GM18498 (cell line): Measurements from ENCODE around the gene PMPCB.
A peak's percentile ranks its signal among the peaks of the same experiment; 100 is the strongest.

Source experiments
- ATAC-seq: cut with Tn5 transposase; IDR thresholded peaks from one replicate; pipeline ENCODE4 v1.9.1; 2021; ENCODE audit warnings: mild to moderate bottlenecking, moderate library complexity; ENCODE audit not compliant: unreplicated experiment

PMPCB gene

DNA sequence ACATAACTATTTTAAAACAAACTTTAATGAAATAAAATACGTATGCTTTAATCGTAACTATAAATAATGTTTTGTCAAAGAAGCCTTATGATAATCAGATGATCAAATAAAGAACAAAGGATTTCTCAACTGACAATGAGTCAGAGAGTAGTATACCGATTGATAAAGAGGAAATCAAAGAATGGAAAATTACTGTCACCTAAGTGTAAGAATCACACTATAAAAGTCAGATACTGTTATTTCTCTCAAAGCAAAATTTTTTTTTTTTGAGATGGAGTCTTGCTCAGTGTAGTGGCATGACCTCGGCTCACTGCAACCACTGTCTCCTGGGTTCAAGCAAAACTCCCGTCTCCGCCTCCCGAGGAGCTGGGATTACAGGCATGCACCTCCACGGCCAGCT is 28.5 kb downstream of the PMPCB start:
- ATAC-seq = no peak

DNA sequence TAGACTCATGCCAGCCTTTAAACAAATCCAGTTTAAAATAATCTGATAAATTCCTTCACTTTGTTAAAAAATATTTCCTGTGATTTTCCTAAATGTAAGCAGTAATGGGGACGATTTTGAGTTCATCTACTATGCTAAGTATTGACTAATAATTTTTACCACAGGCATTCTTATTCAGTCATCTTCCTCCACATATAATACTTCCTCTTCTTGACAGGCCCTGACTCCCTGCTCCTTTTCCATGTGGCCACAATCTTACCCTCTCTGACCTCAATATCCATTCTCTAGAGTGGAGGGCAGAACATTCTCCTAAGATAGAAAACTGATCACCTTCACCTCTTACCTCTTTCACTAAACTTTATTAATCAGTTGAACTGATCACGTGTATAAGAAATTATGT is 39.5 kb downstream of the PMPCB start:
- no peak for ATAC-seq

DNA sequence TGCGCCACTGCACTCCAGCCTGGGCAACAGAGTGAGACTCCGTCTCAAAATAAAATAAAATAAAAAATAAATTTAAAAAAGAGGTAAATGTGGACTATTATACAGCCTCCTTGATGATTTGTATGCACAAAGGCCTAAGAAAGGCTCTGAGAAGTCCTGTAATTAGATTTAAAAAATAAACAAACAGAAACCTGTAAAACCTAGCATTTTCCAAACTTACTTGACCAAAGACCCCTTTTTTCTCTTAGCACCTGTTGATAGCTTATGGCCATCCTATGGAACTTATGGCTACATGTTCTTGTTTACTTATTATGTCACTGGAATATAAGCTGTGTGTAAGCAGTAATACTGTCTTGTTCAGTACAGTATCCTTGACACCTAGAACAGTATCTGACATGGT is 41.6 kb downstream of the PMPCB start:
- ATAC-seq = no peak

DNA sequence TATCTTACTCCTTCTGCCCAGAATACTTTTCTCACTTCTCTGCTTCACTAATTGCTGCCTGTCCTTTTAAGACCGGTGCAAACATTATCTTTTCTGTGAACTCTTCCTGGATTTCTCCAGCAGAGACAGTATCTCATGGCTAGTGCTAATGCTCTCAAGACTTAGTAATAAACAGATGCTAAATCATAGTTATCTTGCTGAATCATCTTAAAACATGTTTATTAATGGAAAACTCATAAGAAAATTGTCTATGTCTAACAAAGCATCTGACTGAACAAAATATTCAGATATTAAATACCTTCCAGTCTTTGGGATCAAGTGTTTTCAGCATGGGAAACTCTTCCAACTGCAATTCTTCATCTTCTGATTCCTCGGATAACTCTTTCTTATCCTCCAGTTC is 44.2 kb downstream of the PMPCB start:
- ATAC-seq = no peak

DNA sequence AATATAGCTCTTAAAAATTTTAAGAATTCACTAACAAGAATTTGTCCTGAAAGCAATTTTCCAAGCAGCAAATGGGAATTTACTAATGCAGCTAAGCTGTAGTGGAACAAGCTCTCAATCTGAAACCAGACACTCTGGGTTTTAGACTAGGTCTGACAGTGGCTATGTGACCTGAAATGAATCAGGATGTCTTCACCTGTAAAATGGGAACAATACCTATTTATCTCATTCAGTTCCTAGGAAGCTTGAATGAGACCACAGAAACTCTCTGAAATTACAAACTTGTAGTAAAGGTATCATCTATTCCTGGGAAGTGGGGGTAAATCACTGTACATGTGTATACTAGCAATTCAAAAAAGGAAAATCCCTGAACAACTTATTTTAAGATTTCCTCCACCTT is 46.1 kb downstream of the PMPCB start:
- ATAC-seq = no peak

DNA sequence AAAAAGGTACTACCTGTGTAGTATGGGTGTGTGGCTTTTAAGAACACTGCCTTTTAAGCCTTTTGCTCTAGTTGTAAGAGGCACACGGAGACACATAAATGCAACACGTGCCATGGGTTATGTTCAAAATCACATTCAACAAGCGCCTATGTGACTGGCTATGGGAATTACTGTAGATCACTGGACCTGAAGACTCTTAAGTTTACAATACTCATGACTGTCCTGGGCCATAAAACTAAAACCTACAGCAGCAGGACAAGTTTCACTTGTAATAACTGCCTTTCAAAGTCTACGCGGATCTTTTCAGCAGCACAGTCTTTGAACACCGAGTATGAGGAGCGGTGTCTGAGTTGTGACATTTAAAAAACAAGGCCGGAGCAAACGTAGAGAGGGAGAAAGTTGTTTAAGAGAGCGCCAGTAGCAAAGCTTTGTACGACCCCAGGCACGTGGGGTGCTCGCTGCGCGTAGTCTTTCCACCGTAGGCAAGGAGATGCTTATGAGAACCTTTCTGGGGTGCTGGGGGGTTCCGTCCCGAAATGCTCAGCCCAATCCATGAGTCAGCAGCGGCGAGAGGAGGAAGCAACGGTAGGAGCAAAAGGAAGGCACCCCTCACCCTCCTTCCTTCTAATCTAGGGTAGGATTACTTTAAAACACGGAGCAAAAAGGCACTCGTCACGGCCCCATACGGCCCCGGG is 46.7 kb downstream of the PMPCB start:
- peak; percentile 11 for ATAC-seq

DNA sequence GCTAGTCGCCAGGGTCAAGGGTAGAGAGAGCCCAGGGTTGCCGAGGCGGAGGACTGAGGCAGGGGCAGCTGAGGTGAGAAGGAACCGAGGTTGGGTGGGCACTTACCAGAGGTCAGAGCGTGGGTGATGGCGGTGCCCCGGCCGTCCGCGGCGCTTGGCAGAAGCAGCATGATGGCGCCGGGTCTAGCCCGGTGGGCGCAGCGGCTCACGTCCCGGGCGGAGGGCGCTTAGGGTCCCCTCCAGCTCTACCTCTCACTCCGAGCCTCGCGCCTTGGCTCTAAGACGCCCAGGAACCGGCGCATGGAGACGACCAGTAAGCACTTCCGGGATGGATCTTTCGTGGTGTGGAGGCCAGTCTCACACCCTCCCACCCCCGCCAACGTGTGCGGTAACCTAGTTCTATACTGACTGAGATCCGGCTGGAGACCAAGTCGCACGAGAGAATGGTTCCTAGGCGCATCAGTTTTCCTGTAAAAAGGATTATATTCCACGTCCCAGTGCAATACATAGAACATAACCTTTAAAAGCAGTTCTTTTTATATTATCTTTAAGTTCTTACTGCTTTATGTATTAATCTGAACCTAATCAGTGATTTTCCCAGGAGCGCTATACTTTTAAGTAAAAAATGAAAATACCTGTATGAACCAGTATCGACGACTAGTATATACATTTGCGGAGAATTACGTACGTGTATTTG is 47.4 kb downstream of the PMPCB start, which contains the start of gene DNAJC2:
Gene DNAJC2, minus strand, starts transcription at position 315 of the 697 bp plus-strand sequence. Its CDS starts 145 bp downstream, at position 170.
- peak; percentile 81 for ATAC-seq

DNA sequence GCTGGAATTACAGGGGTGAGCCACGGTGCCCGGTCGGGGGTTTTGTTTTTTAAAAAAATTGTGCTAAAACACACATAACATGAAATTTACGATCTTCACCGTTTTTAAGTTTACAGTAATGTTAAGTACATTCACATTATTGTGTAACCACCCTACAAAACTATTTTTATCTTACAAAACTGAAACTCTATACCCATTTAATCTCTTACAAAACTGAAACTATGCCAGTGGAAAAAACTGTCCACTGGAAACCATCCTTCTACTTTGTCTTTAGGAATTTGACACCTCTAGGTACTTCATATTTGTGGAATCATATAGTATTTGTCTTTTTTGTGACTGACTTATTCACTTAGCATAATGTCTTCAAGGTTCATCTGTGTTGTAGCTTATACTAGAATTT is 49.2 kb downstream of the PMPCB start:
- ATAC-seq = no peak

DNA sequence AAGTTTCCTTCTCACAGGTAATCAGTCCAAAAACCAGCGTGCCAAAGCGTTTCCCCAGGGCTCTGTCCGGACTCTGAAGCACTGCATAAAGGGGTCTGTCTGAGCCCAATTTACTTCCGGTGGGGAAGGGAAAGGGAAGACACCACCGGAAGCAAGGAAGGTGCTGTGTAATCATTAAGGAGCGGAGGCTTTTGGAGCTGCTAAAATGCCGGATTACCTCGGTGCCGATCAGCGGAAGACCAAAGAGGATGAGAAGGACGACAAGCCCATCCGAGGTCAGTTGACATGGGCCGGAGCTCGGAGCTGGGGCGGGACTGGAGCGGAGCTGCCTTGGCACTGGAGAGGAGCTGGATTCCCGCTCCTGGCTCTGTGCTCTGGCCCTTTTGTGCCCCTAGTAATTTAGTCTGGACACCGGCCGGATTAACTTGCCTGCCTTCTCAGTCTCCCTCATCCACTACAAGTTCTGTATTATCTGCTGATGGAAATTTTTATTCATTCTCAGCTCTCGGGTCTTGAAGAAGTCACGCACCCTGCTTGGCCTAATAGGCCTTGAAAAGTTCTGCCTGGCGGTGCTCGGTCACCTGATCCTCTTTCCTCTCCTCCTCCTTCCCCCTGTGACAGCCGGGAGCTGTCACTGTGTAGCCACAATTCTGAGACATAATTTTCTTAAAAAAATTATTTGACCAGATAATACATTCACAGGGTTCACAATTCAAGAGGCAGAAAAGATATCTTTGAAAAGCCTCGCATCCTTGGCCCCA is 50.5 kb downstream of the PMPCB start, which contains the start of gene PSMC2:
Gene PSMC2, plus strand, starts transcription at position 137 of the 761 bp plus-strand sequence. Its CDS starts 69 bp downstream, at position 206.
- ATAC-seq = peak; percentile 64

DNA sequence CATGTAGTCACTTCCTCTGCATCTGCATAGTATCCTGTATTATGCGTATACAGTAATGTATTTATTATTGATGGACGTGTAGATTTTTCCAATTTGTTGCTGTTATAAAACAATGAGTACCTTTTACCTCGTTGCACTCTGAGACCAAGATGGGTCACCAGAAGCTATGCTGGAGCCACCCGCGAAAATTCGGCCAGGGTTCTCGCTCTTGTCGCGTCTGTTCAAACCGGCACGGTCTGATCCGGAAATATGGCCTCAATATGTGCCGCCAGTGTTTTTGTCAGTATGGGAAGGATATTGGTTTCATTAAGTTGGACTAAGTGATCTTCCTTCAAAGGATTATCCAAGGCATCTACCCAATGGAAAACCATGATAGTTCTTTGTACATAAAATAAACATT is 51.2 kb downstream of the PMPCB start:
- ATAC-seq = no peak

DNA sequence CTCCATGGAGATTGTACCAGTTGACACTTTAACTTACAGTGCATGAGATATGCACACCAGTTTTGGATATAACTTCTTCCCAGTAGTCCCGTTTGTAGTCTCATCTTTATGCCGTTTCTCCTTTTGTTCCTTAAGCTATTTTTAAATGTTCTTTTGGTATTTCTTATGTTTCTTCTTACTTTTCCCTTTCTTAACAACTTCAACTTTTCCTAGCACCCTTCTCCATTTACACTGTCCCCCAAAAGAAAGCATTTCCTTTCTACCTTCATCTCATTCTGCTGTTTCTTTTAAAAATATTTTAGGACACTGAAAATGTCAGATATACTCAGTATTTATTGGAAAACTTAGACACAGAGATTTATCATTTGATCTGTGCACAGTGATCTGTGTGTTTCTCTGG is 51.7 kb downstream of the PMPCB start:
- no peak for ATAC-seq

DNA sequence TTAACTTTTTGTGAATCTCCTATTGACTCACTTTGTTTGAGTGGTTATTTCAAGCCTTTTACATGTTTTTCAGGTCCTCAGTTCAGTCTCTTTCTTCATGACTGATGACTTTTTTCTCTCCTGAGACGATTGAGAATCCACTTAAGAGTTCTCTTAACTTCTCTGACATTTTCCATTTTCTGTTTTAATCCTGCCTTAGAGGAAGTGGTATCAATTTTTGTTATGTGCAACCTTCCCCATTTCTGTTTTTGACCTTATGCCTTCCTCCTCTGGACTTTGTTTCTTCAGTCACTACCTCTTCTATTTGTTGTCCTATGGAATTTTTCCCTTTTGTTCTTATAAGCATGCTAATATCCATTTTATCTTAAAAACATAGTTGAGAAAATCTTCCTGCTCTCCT is 52.6 kb downstream of the PMPCB start:
- no peak for ATAC-seq
